ENCODE measurements around the gene TMEM191B. TPM values are rescaled to one million over a fixed set of nuclear protein-coding genes. Genes with fewer than 3 reads are reported as not detected.
"Not testable (repeated sequence)": the region's sequence is repeated elsewhere in the genome, so short reads cannot be mapped to it uniquely, and the experiment has no call there.

Gene TMEM191B
- total RNA-seq, 2 donors from 2014 or later = 7.3 TPM; not detected in 1

DNA sequence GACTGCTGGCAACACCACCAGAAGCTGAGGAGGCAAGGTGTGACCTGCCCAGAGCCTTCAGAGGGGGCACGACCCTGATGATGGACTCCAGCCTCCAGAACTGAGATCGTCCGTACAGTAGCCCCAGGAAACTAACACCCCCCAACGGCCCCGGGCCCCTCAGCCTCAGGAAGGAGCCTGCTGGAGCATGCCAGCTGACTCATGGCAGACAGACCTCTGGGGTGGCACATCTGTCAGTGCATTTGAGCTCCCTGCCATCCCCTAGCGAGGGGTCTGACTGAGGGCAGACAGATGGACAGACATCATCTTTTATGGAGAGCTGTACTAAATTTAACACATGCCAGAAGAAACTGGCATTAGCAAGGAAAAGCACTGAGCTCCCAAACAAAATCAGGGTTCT, 12.4 kb downstream of the TMEM191B start:
- H3K4me3 ChIP-seq; H3K27me3 ChIP-seq (replicated peaks; ENCODE audit: insufficient read depth); H3K9me3 ChIP-seq; intact Hi-C loops (cut with DNase I); H3K4me1 ChIP-seq (replicated peaks); DNase-seq (ENCODE audit: low spot score); H3K27ac ChIP-seq; H3K36me3 ChIP-seq: not testable (repeated sequence)
- no CpG with 5 or more reads among the region's 6 CpGs for WGBS

- intact Hi-C loops (cut with DNase I); H3K36me3 ChIP-seq; H3K4me1 ChIP-seq (replicated peaks); H3K4me3 ChIP-seq; DNase-seq (ENCODE audit: low spot score); H3K27ac ChIP-seq; H3K9me3 ChIP-seq; H3K27me3 ChIP-seq (replicated peaks; ENCODE audit: insufficient read depth): not testable (repeated sequence)
- WGBS = no CpG with 5 or more reads among the region's 11 CpGs
Observed at GRCh38 chr22:18543400-18543799, 15.8 kb downstream of the TMEM191B start.

DNA sequence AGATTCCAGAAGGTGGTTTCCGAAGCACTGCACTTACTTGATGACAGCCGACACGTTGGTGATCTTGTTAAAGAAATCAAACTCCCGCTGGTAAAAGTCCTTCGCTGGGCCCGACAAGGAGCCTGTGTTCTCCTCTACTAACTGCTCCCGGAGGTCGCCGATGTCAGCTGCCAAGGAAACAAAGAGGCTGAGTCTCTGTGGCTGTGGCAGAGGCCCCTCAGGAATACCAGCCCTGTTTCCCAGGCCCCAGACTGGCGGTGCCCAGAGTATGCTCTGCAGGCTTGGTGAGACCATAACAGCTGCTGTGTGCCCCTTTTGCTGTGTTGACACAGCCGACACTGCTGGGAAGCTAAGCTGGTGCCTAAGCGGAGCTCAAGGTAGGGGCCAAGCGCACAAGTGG, 17.0 kb downstream of the TMEM191B start:
- H3K27ac ChIP-seq; H3K4me3 ChIP-seq; DNase-seq (ENCODE audit: low spot score); H3K27me3 ChIP-seq (replicated peaks; ENCODE audit: insufficient read depth); H3K36me3 ChIP-seq; H3K9me3 ChIP-seq; H3K4me1 ChIP-seq (replicated peaks); intact Hi-C loops (cut with DNase I): not testable (repeated sequence)
- no CpG with 5 or more reads among the region's 13 CpGs for WGBS

- intact Hi-C loops (cut with DNase I) = not testable (repeated sequence)
Observed at GRCh38 chr22:18549458-18550179, 22.0 kb downstream of the TMEM191B start.

DNA sequence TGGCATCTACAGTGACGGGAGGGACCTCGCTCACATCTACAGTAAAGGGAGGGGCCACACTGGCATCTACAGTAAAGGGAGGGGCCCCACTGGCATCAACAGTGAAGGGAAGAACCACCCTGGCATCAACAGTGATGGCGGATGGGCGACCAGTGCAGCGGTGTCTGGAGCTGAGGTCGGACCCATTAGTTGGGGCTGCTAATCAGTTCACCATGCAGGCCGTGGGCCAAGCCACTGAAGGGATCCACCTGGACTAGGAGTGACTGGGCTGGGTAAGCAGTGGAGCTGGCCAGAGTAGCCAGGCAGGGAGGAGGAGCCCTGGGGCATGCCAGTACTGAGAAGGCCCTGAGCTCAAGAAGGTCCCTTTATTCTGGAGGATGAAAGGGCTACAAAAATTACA, 23.4 kb downstream of the TMEM191B start:
- intact Hi-C loops (cut with DNase I); H3K27ac ChIP-seq: not testable (repeated sequence)

More at GRCh38 chr22:18549458-18550179, 22.0 kb downstream of the TMEM191B start:
- not testable (repeated sequence) for DNase-seq (ENCODE audit: low spot score); H3K27me3 ChIP-seq (replicated peaks; ENCODE audit: insufficient read depth); H3K4me3 ChIP-seq; H3K9me3 ChIP-seq; H3K4me1 ChIP-seq (replicated peaks); H3K27ac ChIP-seq; H3K36me3 ChIP-seq
- no CpG with 5 or more reads among the region's 13 CpGs for WGBS

DNA sequence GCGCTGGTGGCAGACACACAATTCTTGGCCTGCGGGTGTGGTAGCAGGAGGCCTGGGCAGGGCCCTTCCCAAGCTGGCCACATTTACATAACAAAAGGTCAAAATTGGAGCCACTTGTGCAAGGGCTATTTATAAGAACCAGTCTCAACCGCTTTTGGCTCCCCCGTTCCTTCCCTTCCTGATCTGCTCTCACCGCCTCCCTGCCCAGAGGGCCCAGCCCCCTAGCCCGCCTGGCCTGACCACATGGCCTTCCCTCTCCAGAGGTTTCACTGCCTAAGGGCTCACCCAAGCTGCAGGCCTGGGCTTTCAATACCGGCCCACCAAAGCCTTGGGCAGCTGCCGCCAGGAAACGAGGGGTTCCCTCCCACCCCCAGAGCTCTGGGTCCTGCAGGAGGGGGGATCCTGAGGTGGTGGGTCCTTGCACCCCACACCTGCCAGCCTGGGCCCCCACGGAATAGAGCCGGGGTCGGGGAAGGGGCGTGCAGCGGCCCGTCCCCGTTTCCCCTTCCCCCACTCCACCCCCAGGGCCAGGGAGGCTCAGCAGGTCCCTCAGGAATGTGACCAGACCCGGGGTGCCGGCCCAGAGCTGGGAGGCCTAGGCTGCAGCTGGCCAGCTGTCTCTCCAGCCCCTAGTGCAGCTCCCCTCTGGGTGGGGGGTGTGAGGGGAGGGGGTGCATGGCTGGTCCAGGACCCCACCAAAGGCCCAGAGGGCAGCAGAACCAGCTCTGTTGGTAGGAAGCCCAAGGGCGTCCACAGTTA, 25.4 kb downstream of the TMEM191B start:
- H3K9me3 ChIP-seq; H3K4me3 ChIP-seq; H3K4me1 ChIP-seq (replicated peaks); intact Hi-C loops (cut with DNase I); H3K27ac ChIP-seq; DNase-seq (ENCODE audit: low spot score); H3K36me3 ChIP-seq; H3K27me3 ChIP-seq (replicated peaks; ENCODE audit: insufficient read depth): not testable (repeated sequence)
- WGBS = no CpG with 5 or more reads among the region's 19 CpGs

More for the DNA sequence above, 23.4 kb downstream of the TMEM191B start:
- H3K9me3 ChIP-seq; H3K4me1 ChIP-seq (replicated peaks); H3K4me3 ChIP-seq; H3K27me3 ChIP-seq (replicated peaks; ENCODE audit: insufficient read depth); H3K36me3 ChIP-seq; DNase-seq (ENCODE audit: low spot score): not testable (repeated sequence)
- WGBS = no CpG with 5 or more reads among the region's 7 CpGs

- H3K27me3 ChIP-seq (replicated peaks; ENCODE audit: insufficient read depth); H3K4me1 ChIP-seq (replicated peaks); intact Hi-C loops (cut with DNase I); H3K9me3 ChIP-seq; H3K36me3 ChIP-seq; H3K4me3 ChIP-seq; DNase-seq (ENCODE audit: low spot score); H3K27ac ChIP-seq: not testable (repeated sequence)
- WGBS = no CpG with 5 or more reads among the region's 22 CpGs
Observed at GRCh38 chr22:18554280-18555256, 27.0 kb downstream of the TMEM191B start.

DNA sequence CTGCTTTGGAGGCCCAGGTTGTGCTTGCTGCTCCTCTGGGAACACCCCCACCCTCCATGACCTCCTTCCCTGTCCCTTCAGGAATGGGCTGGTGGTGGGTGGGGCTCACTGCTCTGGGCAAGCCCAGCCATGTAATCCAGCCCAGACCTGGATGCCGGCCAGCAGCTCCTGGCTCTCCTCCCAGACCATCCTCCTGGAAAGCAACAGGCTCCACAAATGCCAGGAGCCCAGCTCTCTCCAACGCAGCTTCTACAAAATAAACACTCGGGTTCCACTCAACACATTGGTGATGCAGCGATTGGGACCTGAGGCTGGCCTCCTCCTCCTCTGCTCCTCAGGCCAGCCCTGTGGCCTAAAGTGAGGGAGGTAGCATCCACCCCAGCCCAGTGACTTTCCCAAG, 30.9 kb downstream of the TMEM191B start:
- H3K27me3 ChIP-seq (replicated peaks; ENCODE audit: insufficient read depth); H3K4me1 ChIP-seq (replicated peaks); H3K27ac ChIP-seq; H3K36me3 ChIP-seq; DNase-seq (ENCODE audit: low spot score); intact Hi-C loops (cut with DNase I); H3K9me3 ChIP-seq; H3K4me3 ChIP-seq: not testable (repeated sequence)
- no CpG with 5 or more reads among the region's 4 CpGs for WGBS

GRCh38 chr22:18558939-18559338, 31.3 kb downstream of the TMEM191B start:
- H3K4me1 ChIP-seq (replicated peaks); H3K9me3 ChIP-seq; intact Hi-C loops (cut with DNase I); H3K4me3 ChIP-seq; DNase-seq (ENCODE audit: low spot score); H3K27me3 ChIP-seq (replicated peaks; ENCODE audit: insufficient read depth); H3K36me3 ChIP-seq; H3K27ac ChIP-seq: not testable (repeated sequence)
- no CpG with 5 or more reads among the region's 6 CpGs for WGBS

GRCh38 chr22:18560099-18560974, 32.7 kb downstream of the TMEM191B start:
- intact Hi-C loops (cut with DNase I); H3K9me3 ChIP-seq: not testable (repeated sequence)
- no CpG with 5 or more reads among the region's 16 CpGs for WGBS

GRCh38 chr22:18570509-18571246, 43.1 kb downstream of the TMEM191B start:
- H3K27ac ChIP-seq; H3K36me3 ChIP-seq; intact Hi-C loops (cut with DNase I); H3K9me3 ChIP-seq; H3K4me3 ChIP-seq; H3K4me1 ChIP-seq (replicated peaks); DNase-seq (ENCODE audit: low spot score); H3K27me3 ChIP-seq (replicated peaks; ENCODE audit: insufficient read depth): not testable (repeated sequence)
- no CpG with 5 or more reads among the region's 16 CpGs for WGBS

More at GRCh38 chr22:18560099-18560974, 32.7 kb downstream of the TMEM191B start:
- not testable (repeated sequence) for H3K27ac ChIP-seq; H3K36me3 ChIP-seq; DNase-seq (ENCODE audit: low spot score); H3K27me3 ChIP-seq (replicated peaks; ENCODE audit: insufficient read depth); H3K4me1 ChIP-seq (replicated peaks); H3K4me3 ChIP-seq

Data from prostate gland (tissue), 2 donors.